Measurements from ENCODE around the gene MAN1B1. TPM values are rescaled to one million over a fixed set of nuclear protein-coding genes. Genes with fewer than 3 reads are reported as not detected.

Gene MAN1B1
- polyA plus RNA-seq, 2 of the 4 experiments (the other 2 are of a cell fraction): 31.7 to 48.6 TPM

DNA sequence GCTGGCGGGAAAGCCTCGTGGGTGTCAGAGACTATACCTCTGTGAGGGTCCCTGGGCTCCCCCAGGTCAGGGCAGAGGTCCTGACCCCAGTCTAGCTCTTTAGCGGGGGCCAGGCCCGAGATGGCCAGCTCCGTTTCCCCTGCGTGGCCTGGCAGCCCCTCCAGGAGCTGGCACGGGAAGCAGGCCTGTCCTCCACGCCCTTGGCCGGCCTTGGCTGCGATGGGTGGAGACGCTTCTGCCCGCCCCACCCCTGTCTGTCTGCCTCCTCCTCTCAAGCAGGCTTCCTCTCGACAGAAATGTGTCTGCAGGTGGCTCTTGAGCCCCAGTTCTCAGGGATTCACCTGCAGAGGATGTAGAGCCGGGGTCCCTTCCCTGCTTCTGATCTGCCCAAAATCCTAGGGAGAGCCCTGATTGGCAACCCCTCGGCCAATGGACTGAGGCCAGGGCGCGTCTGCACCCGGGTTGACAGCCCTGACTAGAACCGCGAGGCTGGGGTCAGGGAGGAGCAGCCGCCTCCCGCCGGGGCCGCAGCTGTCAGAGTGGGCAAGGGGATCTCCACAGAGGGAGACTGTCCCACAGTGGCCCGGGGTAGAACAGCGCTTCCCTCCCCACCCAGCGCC is 49.6 kb downstream of the MAN1B1 start (continued):
- TF ChIP-seq POLR2A (IDR thresholded peaks at IDR 0.05; ENCODE audit: low read length): no peak
- TF ChIP-seq MYC (IDR thresholded peaks at IDR 0.05; ENCODE audit: borderline replicate concordance, low read length): no peak
- no peak for TF ChIP-seq HDAC2 (IDR thresholded peaks at IDR 0.05)
- TF ChIP-seq, protein P1, sequence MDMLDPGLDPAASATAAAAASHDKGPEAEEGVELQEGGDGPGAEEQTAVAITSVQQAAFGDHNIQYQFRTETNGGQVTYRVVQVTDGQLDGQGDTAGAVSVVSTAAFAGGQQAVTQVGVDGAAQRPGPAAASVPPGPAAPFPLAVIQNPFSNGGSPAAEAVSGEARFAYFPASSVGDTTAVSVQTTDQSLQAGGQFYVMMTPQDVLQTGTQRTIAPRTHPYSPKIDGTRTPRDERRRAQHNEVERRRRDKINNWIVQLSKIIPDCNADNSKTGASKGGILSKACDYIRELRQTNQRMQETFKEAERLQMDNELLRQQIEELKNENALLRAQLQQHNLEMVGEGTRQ (IDR thresholded peaks at IDR 0.05): no peak
- TF ChIP-seq RFX5 (IDR thresholded peaks at IDR 0.05): no peak
- no peak for TF ChIP-seq ZFP36 (IDR thresholded peaks at IDR 0.05; ENCODE audit: borderline replicate concordance, partially characterized antibody)

DNA sequence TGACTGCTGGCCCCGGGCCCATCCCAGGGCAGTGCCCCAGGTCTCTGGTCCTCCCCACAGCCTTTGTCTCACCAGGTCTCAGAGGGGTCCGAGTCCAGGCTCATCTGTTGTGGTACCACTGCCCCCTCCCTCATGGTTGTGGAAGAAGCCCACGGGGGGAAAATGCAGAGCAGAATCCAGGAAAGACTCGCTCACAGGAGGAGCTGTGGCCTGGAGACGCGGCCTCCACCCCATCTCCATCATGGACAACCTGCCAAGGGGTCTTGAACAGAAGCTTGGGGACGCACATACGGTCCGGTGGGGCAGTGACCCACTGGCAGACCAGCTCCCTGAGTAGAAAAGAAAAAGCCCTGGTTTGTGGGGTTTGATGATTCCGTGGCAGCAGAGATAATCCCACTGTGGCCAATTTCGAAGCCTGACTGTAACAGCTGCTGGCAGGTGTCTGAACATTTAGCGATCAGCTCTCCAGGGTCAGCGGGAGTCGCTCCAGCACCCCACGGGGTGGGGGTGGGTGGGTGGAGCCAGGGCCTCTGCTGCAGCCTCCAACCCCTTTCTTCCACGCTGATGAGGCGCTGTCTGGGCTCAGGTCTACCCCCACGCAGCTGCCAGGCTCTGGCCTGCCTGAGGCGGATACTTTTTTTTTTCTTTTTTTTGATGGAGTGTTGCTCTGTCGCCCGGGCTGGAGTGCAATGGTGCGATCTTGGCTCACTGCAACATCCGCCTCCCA is 50.3 kb downstream of the MAN1B1 start:
- 78% methylated on average over 23 of the region's 23 CpGs for WGBS (ENCODE audit: missing lambda C conversion rate)
- DNase-seq (ENCODE audit: low read depth in 1 of 2, low spot score in 1 of 2) (no peak), ATAC-seq (no peak), FAIRE-seq (no peak)
- TF ChIP-seq, protein P2, sequence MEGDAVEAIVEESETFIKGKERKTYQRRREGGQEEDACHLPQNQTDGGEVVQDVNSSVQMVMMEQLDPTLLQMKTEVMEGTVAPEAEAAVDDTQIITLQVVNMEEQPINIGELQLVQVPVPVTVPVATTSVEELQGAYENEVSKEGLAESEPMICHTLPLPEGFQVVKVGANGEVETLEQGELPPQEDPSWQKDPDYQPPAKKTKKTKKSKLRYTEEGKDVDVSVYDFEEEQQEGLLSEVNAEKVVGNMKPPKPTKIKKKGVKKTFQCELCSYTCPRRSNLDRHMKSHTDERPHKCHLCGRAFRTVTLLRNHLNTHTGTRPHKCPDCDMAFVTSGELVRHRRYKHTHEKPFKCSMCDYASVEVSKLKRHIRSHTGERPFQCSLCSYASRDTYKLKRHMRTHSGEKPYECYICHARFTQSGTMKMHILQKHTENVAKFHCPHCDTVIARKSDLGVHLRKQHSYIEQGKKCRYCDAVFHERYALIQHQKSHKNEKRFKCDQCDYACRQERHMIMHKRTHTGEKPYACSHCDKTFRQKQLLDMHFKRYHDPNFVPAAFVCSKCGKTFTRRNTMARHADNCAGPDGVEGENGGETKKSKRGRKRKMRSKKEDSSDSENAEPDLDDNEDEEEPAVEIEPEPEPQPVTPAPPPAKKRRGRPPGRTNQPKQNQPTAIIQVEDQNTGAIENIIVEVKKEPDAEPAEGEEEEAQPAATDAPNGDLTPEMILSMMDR (IDR thresholded peaks at IDR 0.05): no peak
- TF ChIP-seq ZFP36 (IDR thresholded peaks at IDR 0.05; ENCODE audit: borderline replicate concordance, partially characterized antibody): no peak
- TF ChIP-seq, protein P3, sequence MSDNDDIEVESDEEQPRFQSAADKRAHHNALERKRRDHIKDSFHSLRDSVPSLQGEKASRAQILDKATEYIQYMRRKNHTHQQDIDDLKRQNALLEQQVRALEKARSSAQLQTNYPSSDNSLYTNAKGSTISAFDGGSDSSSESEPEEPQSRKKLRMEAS (IDR thresholded peaks at IDR 0.05): no peak
- no peak for TF ChIP-seq NPAS2 (CRISPR knock-in tag; IDR thresholded peaks at IDR 0.05; ENCODE audit: borderline replicate concordance)
- no peak for TF ChIP-seq KDM1A (IDR thresholded peaks at IDR 0.05; ENCODE audit: low read depth)
- no peak for TF ChIP-seq CHD4 (IDR thresholded peaks at IDR 0.05; ENCODE audit: borderline replicate concordance)
- TF ChIP-seq, protein P4, sequence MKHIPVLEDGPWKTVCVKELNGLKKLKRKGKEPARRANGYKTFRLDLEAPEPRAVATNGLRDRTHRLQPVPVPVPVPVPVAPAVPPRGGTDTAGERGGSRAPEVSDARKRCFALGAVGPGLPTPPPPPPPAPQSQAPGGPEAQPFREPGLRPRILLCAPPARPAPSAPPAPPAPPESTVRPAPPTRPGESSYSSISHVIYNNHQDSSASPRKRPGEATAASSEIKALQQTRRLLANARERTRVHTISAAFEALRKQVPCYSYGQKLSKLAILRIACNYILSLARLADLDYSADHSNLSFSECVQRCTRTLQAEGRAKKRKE (CRISPR knock-in tag; IDR thresholded peaks at IDR 0.05; ENCODE audit: low read depth): no peak
- no peak for TF ChIP-seq RAD21 (conservative IDR thresholded peaks at IDR 0.05 in 1 of 2, IDR thresholded peaks at IDR 0.05 in 1 of 2)
- TF ChIP-seq TFCP2L1 (CRISPR knock-in tag; IDR thresholded peaks at IDR 0.05): no peak
- TF ChIP-seq EP300 (IDR thresholded peaks at IDR 0.05): no peak
- CTCF ChIA-PET: interaction anchor here (0.5 to 2.3 kb wide), 10 partner anchors 13 to 252 kb away, joined by 3 to 9 read pairs (median 4); partner anchors contain the start of gene NELFB
- Histone ChIP-seq H3K4me1 (peaks cover 10% of the 10 kb centered on the region; the same call in 1 of the 3 replicates), H3K4me3 (no peak overlapping the region), H3K9me3 (no peaks in the 10 kb centered on the region), H3K27ac (no peak overlapping the region), H3K4me2 (no peak overlapping the region)
- POLR2A ChIA-PET: interaction anchor here (0.8 kb wide), 1 partner anchor 14 kb away, joined by 8 read pairs; no protein-coding TSS in a partner anchor

DNA sequence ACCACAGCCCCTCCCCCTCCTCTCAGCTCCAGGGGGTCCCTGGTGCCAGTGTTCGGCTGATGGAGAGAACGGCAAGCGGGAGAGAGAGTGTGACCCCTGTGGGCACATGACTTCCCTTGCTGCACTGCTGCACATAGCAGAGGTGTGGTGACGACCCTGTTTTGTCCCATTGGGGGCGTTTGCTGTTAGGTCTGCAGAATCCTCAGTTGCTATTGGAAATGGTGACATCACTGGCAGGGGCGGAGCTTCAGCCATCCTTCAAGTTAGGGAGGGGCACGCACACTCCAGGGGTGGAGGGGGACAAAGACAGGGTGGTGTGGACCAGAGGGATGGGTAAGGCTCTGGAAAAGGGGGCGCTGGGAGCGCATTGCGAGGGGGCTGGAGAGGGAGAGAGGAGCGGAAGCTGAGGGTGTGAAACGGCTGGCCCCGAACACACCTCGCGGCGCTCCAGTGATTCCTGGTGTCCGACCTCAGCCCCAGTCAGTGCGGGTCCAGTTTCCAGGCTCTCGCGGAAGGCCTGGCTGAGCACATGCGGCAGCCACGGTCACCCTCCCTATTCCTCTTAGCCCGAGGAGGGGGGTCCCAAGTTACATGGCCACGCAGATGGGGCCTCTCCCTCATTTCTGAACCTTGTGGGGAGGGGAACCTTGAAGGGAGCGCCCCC is 51.4 kb downstream of the MAN1B1 start:
- no peak overlapping the region for H3K27ac ChIP-seq
- 22% methylated on average over 23 of the region's 25 CpGs for WGBS (ENCODE audit: missing lambda C conversion rate)
- ChIA-PET CTCF (interaction anchor here (0.6 to 2.3 kb wide), 12 partner anchors 9 to 109 kb away, joined by 3 to 9 read pairs (median 3); partner anchors contain the start of genes RNF224 and SSNA1), POLR2A (interaction anchor here (0.8 to 2.4 kb wide), 2 partner anchors 9 to 13 kb away, joined by 8 to 9 read pairs; no protein-coding TSS in a partner anchor)
- DNase-seq (ENCODE audit: low read depth in 1 of 2, low spot score in 1 of 2) (peak in 1 of 2 experiments; percentile 39), FAIRE-seq (no peak), ATAC-seq (peak in 1 of 2 experiments; percentile 38; a peak in 3 of 6 replicates)
- no peak overlapping the region for H3K4me3 ChIP-seq
- peaks cover 10% of the 10 kb centered on the region; the same call in 1 of the 3 replicates for H3K4me1 ChIP-seq
- no peaks in the 10 kb centered on the region for H3K9me3 ChIP-seq
- H3K4me2 ChIP-seq: peak overlapping the region; percentile 47
- no peak for TF ChIP-seq RAD21 (conservative IDR thresholded peaks at IDR 0.05 in 1 of 2, IDR thresholded peaks at IDR 0.05 in 1 of 2)
- no peak for TF ChIP-seq MYC (IDR thresholded peaks at IDR 0.05; ENCODE audit: borderline replicate concordance, low read length)
- TF ChIP-seq MAFK (IDR thresholded peaks at IDR 0.05; ENCODE audit: partially characterized antibody): no peak
- TF ChIP-seq, protein P5, sequence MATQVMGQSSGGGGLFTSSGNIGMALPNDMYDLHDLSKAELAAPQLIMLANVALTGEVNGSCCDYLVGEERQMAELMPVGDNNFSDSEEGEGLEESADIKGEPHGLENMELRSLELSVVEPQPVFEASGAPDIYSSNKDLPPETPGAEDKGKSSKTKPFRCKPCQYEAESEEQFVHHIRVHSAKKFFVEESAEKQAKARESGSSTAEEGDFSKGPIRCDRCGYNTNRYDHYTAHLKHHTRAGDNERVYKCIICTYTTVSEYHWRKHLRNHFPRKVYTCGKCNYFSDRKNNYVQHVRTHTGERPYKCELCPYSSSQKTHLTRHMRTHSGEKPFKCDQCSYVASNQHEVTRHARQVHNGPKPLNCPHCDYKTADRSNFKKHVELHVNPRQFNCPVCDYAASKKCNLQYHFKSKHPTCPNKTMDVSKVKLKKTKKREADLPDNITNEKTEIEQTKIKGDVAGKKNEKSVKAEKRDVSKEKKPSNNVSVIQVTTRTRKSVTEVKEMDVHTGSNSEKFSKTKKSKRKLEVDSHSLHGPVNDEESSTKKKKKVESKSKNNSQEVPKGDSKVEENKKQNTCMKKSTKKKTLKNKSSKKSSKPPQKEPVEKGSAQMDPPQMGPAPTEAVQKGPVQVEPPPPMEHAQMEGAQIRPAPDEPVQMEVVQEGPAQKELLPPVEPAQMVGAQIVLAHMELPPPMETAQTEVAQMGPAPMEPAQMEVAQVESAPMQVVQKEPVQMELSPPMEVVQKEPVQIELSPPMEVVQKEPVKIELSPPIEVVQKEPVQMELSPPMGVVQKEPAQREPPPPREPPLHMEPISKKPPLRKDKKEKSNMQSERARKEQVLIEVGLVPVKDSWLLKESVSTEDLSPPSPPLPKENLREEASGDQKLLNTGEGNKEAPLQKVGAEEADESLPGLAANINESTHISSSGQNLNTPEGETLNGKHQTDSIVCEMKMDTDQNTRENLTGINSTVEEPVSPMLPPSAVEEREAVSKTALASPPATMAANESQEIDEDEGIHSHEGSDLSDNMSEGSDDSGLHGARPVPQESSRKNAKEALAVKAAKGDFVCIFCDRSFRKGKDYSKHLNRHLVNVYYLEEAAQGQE (IDR thresholded peaks at IDR 0.05): no peak
- TF ChIP-seq, protein P6, sequence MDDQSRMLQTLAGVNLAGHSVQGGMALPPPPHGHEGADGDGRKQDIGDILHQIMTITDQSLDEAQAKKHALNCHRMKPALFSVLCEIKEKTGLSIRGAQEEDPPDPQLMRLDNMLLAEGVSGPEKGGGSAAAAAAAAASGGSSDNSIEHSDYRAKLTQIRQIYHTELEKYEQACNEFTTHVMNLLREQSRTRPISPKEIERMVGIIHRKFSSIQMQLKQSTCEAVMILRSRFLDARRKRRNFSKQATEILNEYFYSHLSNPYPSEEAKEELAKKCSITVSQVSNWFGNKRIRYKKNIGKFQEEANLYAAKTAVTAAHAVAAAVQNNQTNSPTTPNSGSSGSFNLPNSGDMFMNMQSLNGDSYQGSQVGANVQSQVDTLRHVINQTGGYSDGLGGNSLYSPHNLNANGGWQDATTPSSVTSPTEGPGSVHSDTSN (IDR thresholded peaks at IDR 0.05): no peak
- TF ChIP-seq SMC3 (IDR thresholded peaks at IDR 0.05): no peak
- TF ChIP-seq JUNB (IDR thresholded peaks at IDR 0.05): no peak
- TF ChIP-seq, protein P1 (IDR thresholded peaks at IDR 0.05): no peak
- no peak for TF ChIP-seq ZC3H11A (IDR thresholded peaks at IDR 0.05)
- no peak for TF ChIP-seq BHLHE40 (IDR thresholded peaks at IDR 0.05; ENCODE audit: low read depth, low read length)
